Activated naive CD8-positive, alpha-beta T cell treated with anti-CD3 and anti-CD28 coated beads, Interleukin-2, amount 10 ng/mL, durations not matched to agents 7 days and 5 days (primary cell): ENCODE results near the gene HMOX2. TPM values are rescaled to one million over a fixed set of nuclear protein-coding genes. Genes with fewer than 3 reads are reported as not detected.

Experiments used
- ATAC-seq: fragments of 150-1000 bp; cut with Tn5 transposase; one replicate; pipeline ENCODE4 v1.10.0; 2021; ENCODE audit warnings: low read depth, moderate library complexity
- POLR2A ChIA-PET: fragments of 350-600 bp; sonication (Branson Sonifier 250); formaldehyde crosslinking; loops from one replicate; lab custom pipeline; 2021; ENCODE audit warnings: antibody characterized with exemption; lab: Charles Lee
- DNase-seq: peaks from one replicate; pipeline ENCODE4 v3.0.0; 2021
- H3K27ac Mint-ChIP-seq: one replicate; pipeline ENCODE4 v1.8.0; 2022; ENCODE audit warnings: mild to moderate bottlenecking, mixed read lengths
- H3K27me3 Mint-ChIP-seq: one replicate; pipeline ENCODE4 v1.8.0; 2022; ENCODE audit warnings: mild to moderate bottlenecking, moderate library complexity, mixed read lengths
- H3K36me3 Mint-ChIP-seq: one replicate; pipeline ENCODE4 v1.8.0; 2021; ENCODE audit warnings: mild to moderate bottlenecking, mixed read lengths
- H3K4me1 Mint-ChIP-seq: one replicate; pipeline ENCODE4 v1.8.0; 2021; ENCODE audit warnings: mixed read lengths
- H3K4me3 Mint-ChIP-seq: one replicate; pipeline ENCODE4 v1.8.0; 2022; ENCODE audit warnings: mild to moderate bottlenecking, moderate library complexity, mixed read lengths
- H3K9me3 Mint-ChIP-seq: one replicate; pipeline ENCODE4 v1.8.0; 2021; ENCODE audit warnings: mixed read lengths
- total RNA-seq, 2 experiments: library from RNA; stranded (reverse); gene quantifications; one replicate each; pipeline ENCODE4 v1.2.3, GENCODE V29; 2021

Gene HMOX2
- total RNA-seq, 2 experiments from 2014 or later: 84.5 to 86.9 TPM

- Mint-ChIP-seq H3K27ac (peak within 1 kb of the TSS; percentile 95), H3K9me3 (no peaks in the 10 kb centered on the region), H3K36me3 (peaks cover 14% of the 10 kb centered on the region), H3K27me3 (no peaks in the 10 kb centered on the region), H3K4me1 (peaks cover 33% of the 10 kb centered on the region), H3K4me3 (peak within 1 kb of the TSS; percentile 95)
- POLR2A ChIA-PET: interaction anchor here (0.5 to 6.6 kb wide), 10 partner anchors 9 to 360 kb away, joined by 3 to 112 read pairs (median 6); partner anchors contain the start of genes CORO7 and TFAP4
- ATAC-seq: peak; percentile 66
- peak; percentile 90 for DNase-seq
Measured at GRCh38 chr16:4474192-4474961, 1.8 kb upstream of the HMOX2 start, which contains the start of gene NMRAL1. Gene NMRAL1, minus strand, starts transcription at chr16:4474625. Its CDS starts 493 bp downstream, at chr16:4474132.

- H3K9me3 Mint-ChIP-seq: no peaks in the 10 kb centered on the region
- ATAC-seq: no peak
- POLR2A ChIA-PET: interaction anchor here (0.6 to 6.6 kb wide), 7 partner anchors 10 to 216 kb away, joined by 3 to 112 read pairs (median 21); partner anchors contain the start of genes CORO7 and NUDT16L1
- H3K27ac Mint-ChIP-seq: peak overlapping the region; percentile 89
- no peaks in the 10 kb centered on the region for H3K27me3 Mint-ChIP-seq
- H3K4me1 Mint-ChIP-seq: peaks cover 42% of the 10 kb centered on the region
- DNase-seq: no peak
- peaks cover 17% of the 10 kb centered on the region for H3K36me3 Mint-ChIP-seq
- H3K4me3 Mint-ChIP-seq: peak overlapping the region; percentile 95
Measured at GRCh38 chr16:4477966-4478365, 1.8 kb downstream of the HMOX2 start.

GRCh38 chr16:4481526-4481925, 5.3 kb downstream of the HMOX2 start:
- Mint-ChIP-seq H3K36me3 (peaks cover 30% of the 10 kb centered on the region), H3K9me3 (no peaks in the 10 kb centered on the region), H3K4me1 (peaks cover 43% of the 10 kb centered on the region), H3K4me3 (peak overlapping the region; percentile 36), H3K27ac (peak overlapping the region; percentile 82), H3K27me3 (no peaks in the 10 kb centered on the region)
- DNase-seq (no peak), ATAC-seq (no peak)
- POLR2A ChIA-PET: interaction anchor here (0.7 to 2.1 kb wide), 5 partner anchors 24 to 227 kb away, joined by 3 to 13 read pairs (median 3); partner anchors contain the start of gene MGRN1

DNA sequence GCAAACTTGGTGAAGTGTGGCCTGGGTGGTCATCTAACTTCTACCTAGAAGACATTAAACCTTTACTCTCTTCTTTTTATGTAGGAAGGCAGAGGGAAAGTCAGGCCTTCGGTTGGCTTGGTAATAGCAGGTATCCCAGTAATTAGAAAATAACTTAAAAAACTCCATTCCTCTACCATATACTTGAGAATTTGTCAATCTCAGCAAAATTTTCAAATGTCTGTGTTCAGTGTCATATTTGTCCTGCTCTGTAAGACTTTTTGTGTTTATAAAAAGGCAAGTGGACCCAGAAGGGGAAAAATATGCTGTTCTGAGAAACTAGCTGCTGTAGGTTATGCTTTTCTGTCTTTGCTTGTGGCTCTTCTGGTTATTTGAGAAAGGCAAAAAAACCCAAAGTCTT, 5.8 kb downstream of the HMOX2 start:
- Mint-ChIP-seq H3K9me3 (no peaks in the 10 kb centered on the region), H3K27ac (peak overlapping the region; percentile 82), H3K27me3 (no peaks in the 10 kb centered on the region), H3K4me1 (peaks cover 45% of the 10 kb centered on the region), H3K36me3 (peaks cover 31% of the 10 kb centered on the region), H3K4me3 (peak overlapping the region; percentile 36)
- DNase-seq (no peak), ATAC-seq (peak; percentile 34)
- POLR2A ChIA-PET: interaction anchor here (0.8 to 2.1 kb wide), 3 partner anchors 23 to 142 kb away, joined by 3 to 13 read pairs (median 5); partner anchors contain the start of gene MGRN1

DNA sequence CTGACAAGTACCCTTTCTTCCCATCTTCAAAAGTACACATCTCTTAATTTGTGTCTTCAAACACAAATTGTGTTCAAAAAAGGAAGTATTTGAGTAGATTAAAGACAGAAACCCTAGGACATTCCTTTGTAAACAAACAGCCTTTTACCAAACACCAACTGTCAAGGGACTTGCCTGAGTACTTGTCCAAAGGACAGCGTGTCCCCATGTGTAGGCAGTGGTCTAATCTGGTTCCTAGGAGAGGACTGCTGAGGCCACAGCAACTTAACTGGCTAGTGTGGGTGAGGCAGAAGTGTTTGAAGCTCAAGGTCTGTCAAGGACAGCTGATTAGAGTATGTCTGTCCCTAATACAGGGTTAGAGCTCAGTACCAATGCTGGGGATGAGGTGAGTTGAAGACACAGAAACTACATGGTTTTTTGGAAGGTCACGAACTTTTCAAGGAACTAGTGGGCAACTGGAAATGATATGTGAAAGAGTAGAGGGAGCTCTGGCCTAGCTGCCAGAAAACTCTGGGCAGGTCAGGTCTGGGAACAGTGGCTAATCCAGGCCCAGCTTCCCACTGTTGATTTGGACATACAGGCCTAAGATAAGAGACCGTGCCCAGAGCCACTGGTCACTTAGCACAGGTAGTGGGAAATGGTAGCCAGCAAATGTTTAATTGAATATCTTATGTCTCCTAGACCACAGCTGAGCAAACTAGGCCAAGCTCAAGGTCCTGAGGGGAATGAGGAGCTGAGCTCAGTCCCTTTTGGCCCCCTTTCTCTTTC, 10.1 kb downstream of the HMOX2 start:
- no peak overlapping the region for H3K4me3 Mint-ChIP-seq
- peak overlapping the region; percentile 97 for H3K27ac Mint-ChIP-seq
- peaks cover 55% of the 10 kb centered on the region for H3K4me1 Mint-ChIP-seq
- no peak for DNase-seq
- H3K27me3 Mint-ChIP-seq: no peaks in the 10 kb centered on the region
- POLR2A ChIA-PET: interaction anchor here (0.6 to 5.6 kb wide), 5 partner anchors 9 to 72 kb away, joined by 4 to 112 read pairs (median 6); partner anchors contain the start of genes HMOX2 and NMRAL1
- H3K9me3 Mint-ChIP-seq: no peaks in the 10 kb centered on the region
- no peak for ATAC-seq
- H3K36me3 Mint-ChIP-seq: peaks cover 30% of the 10 kb centered on the region

DNA sequence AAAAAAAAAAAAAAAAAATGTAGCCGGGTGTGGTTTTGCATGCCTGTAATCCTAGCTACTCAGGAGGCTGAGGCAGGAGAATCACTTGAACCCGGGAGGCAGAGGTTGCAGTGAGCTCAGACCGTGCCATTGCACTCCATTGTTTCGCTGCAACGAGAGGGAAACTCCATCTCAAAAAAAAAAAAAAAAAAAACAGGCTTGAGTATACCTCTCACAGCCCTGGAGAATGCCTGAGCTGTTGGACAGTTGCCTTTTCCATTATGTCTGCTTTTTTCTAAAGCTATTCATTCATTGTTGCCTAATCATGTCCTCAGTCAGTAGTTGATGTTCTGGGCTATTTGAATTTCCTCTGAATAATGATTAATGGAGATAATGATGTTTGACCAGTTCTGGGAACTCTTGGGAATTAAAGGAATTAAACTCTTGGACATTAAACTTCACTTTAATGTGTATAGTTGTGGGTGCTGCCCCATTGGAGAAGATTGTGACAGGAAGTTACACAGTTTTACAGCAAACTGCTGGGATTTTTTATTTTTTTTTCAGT, 11.8 kb downstream of the HMOX2 start:
- ATAC-seq (peak; percentile 52), DNase-seq (no peak)
- POLR2A ChIA-PET: interaction anchor here (0.7 to 5.6 kb wide), 8 partner anchors 11 to 405 kb away, joined by 3 to 112 read pairs (median 4); partner anchors contain the start of genes HMOX2 and NMRAL1
- Mint-ChIP-seq H3K4me3 (peak overlapping the region; percentile 84), H3K27me3 (no peaks in the 10 kb centered on the region), H3K36me3 (peaks cover 24% of the 10 kb centered on the region), H3K4me1 (peaks cover 41% of the 10 kb centered on the region), H3K9me3 (no peaks in the 10 kb centered on the region), H3K27ac (peak overlapping the region; percentile 97)

- H3K9me3 Mint-ChIP-seq: no peaks in the 10 kb centered on the region
- no peaks in the 10 kb centered on the region for H3K27me3 Mint-ChIP-seq
- DNase-seq: no peak
- H3K4me1 Mint-ChIP-seq: peaks cover 43% of the 10 kb centered on the region
- H3K27ac Mint-ChIP-seq: peak overlapping the region; percentile 97
- ATAC-seq: peak; percentile 84
- H3K36me3 Mint-ChIP-seq: peaks cover 26% of the 10 kb centered on the region
- H3K4me3 Mint-ChIP-seq: peak overlapping the region; percentile 84
- POLR2A ChIA-PET: interaction anchor here (0.7 to 5.6 kb wide), 4 partner anchors 11 to 49 kb away, joined by 3 to 112 read pairs (median 40); partner anchors contain the start of genes HMOX2 and NMRAL1
Measured at GRCh38 chr16:4488499-4488967, 12.3 kb downstream of the HMOX2 start.

GRCh38 chr16:4489030-4489429, 12.8 kb downstream of the HMOX2 start:
- peak overlapping the region; percentile 97 for H3K27ac Mint-ChIP-seq
- no peak for ATAC-seq
- H3K36me3 Mint-ChIP-seq: peaks cover 24% of the 10 kb centered on the region
- DNase-seq: no peak
- H3K4me1 Mint-ChIP-seq: peaks cover 44% of the 10 kb centered on the region
- POLR2A ChIA-PET: interaction anchor here (1.4 to 5.6 kb wide), 5 partner anchors 12 to 30 kb away, joined by 3 to 112 read pairs (median 13); partner anchors contain the start of genes HMOX2 and NMRAL1
- H3K9me3 Mint-ChIP-seq: no peaks in the 10 kb centered on the region
- peak overlapping the region; percentile 84 for H3K4me3 Mint-ChIP-seq
- H3K27me3 Mint-ChIP-seq: no peaks in the 10 kb centered on the region

DNA sequence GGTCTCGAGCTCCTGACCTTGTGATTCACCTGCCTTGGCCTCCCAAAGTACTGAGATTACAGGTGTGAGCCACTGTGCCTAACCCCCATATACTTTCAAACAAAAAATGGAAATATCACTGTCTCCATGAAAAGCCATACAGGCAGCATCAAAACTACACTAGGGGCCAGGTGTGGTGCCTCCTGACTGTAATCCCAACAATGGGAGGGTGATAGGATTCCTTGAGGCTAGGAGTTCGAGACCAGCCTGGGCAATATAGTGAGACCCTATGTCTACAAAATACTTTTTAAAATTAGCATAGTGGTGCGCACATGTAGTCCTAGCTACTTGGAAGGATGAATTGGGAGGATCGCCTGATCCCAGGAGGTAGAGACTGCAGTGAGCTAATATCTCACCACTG, 15.7 kb downstream of the HMOX2 start:
- DNase-seq: no peak
- Mint-ChIP-seq H3K27ac (no peak overlapping the region), H3K27me3 (no peaks in the 10 kb centered on the region), H3K4me1 (peaks cover 46% of the 10 kb centered on the region), H3K4me3 (no peak overlapping the region), H3K36me3 (peaks cover 18% of the 10 kb centered on the region), H3K9me3 (no peaks in the 10 kb centered on the region)
- ATAC-seq: no peak
- POLR2A ChIA-PET: interaction anchor here (1.2 to 1.3 kb wide), 2 partner anchors 13 to 15 kb away, joined by 4 to 5 read pairs; no protein-coding TSS in a partner anchor

DNA sequence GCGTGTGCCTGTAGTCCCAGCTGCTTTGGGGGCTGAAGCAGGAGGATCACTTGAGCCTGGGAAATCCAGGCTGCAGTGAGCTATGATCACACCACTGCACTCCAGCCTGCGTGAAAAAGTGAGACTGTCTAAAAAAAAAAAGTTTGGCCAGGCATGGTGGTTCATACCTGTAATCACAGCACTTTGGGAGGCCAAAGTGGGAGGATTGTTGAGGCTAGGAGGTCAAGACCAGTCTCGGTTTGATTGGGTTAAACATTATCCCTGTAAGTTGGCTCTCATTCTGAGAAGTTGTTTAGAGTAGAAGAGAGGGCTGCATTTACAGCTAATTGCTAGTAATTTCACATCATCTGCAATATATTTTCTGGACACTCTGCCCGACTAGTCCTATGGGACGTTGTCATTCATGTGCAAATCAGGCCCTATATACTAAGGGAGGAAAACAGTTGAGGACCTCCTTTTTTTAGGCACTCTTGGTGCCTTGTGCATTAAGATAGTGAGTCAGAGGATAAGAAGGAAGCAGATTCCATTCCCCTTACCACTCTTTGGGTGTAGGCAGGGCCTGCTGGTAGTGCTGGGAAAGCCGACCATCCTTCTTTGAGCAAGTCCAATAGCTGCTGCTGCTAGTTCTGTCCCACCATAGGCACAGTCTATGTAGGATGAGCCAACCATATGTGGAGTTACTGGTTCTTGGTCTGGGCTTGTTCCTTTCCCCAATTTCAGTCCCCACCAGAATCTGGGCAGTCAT, 18.7 kb downstream of the HMOX2 start:
- DNase-seq (no peak), ATAC-seq (no peak)
- H3K9me3 Mint-ChIP-seq: no peaks in the 10 kb centered on the region
- peaks cover 26% of the 10 kb centered on the region for H3K36me3 Mint-ChIP-seq
- H3K27me3 Mint-ChIP-seq: no peaks in the 10 kb centered on the region
- H3K4me3 Mint-ChIP-seq: no peak overlapping the region
- H3K27ac Mint-ChIP-seq: no peak overlapping the region
- peaks cover 53% of the 10 kb centered on the region for H3K4me1 Mint-ChIP-seq
- POLR2A ChIA-PET: interaction anchor here (1.4 to 1.8 kb wide), 2 partner anchors 10 to 18 kb away, joined by 7 to 11 read pairs; partner anchors contain the start of gene HMOX2

- POLR2A ChIA-PET: no interaction called here
- peaks cover 25% of the 10 kb centered on the region for H3K36me3 Mint-ChIP-seq
Measured at GRCh38 chr16:4495766-4496165, 19.6 kb downstream of the HMOX2 start.

GRCh38 chr16:4496305-4496704, 20.1 kb downstream of the HMOX2 start:
- Mint-ChIP-seq H3K4me3 (no peak overlapping the region), H3K4me1 (peaks cover 54% of the 10 kb centered on the region), H3K27me3 (no peaks in the 10 kb centered on the region), H3K9me3 (no peaks in the 10 kb centered on the region), H3K36me3 (peaks cover 25% of the 10 kb centered on the region), H3K27ac (no peak overlapping the region)
- ATAC-seq (no peak), DNase-seq (no peak)
- POLR2A ChIA-PET: interaction anchor here (1.3 kb wide), 1 partner anchor 9 kb away, joined by 5 read pairs; no protein-coding TSS in a partner anchor

More at GRCh38 chr16:4495766-4496165, 19.6 kb downstream of the HMOX2 start:
- Mint-ChIP-seq H3K27ac (no peak overlapping the region), H3K4me3 (no peak overlapping the region), H3K27me3 (no peaks in the 10 kb centered on the region), H3K4me1 (peaks cover 51% of the 10 kb centered on the region), H3K9me3 (no peaks in the 10 kb centered on the region)
- ATAC-seq (no peak), DNase-seq (no peak)
